OCI-LY7 (cell line): ENCODE data around the gene GNB1L. TPM values are rescaled to one million over a fixed set of nuclear protein-coding genes. Genes with fewer than 3 reads are reported as not detected.

ENCODE experiments used
- BruUV-seq: library from RNA; stranded (reverse); fragments of 400-500 nt; replicated peaks from 2 replicates; lab custom pipeline; 2021; lab: Mats Ljungman, UMichigan
- CTCF ChIA-PET: fragments of 300-600 bp; sonication (Branson Sonifier 250); formaldehyde crosslinking; loops from one replicate; lab custom pipeline; 2022; ENCODE audit warnings: antibody characterized with exemption; ENCODE audit not compliant: unreplicated experiment; lab: Charles Lee
- POLR2A ChIA-PET: fragments of 300-600 bp; sonication (Branson Sonifier 250); formaldehyde crosslinking; loops from one replicate; lab custom pipeline; 2022; ENCODE audit warnings: antibody characterized with exemption; lab: Charles Lee
- DNase-seq: peaks from one replicate; pipeline ENCODE4 v3.0.0-alpha.2; 2015; ENCODE audit warnings: low spot score
- H2AFZ ChIP-seq: fragments of 200-600 bp; sonication (generic), shearing (Covaris generic); 2 replicates; pipeline ENCODE4 v1.6.1; 2014; ENCODE audit warnings: mild to moderate bottlenecking, antibody characterized with exemption, low read length, moderate library complexity
- H3K27ac ChIP-seq: fragments of 200-600 bp; sonication (generic); 2 replicates; pipeline ENCODE4 v1.5.1; 2014; ENCODE audit warnings: mixed run types, low read depth, mild to moderate bottlenecking, moderate library complexity, low read length, inconsistent platforms; ENCODE audit not compliant: poor library complexity, severe bottlenecking
- H3K36me3 ChIP-seq: fragments of 200-600 bp; sonication (generic); 2 replicates; pipeline ENCODE4 v1.6.1; 2014; ENCODE audit warnings: mild to moderate bottlenecking, antibody characterized with exemption, low read length, moderate library complexity, mixed read lengths; ENCODE audit not compliant: insufficient read depth
- H3K4me1 ChIP-seq: fragments of 200-600 bp; sonication (generic); 2 replicates; pipeline ENCODE4 v1.5.1; 2014; ENCODE audit warnings: mild to moderate bottlenecking, low read length; ENCODE audit not compliant: insufficient read depth, poor library complexity, severe bottlenecking
- H3K4me2 ChIP-seq: fragments of 200-600 bp; sonication (generic); 2 replicates; pipeline ENCODE4 v1.6.1; 2014; ENCODE audit warnings: mild to moderate bottlenecking, low read length
- H3K4me3 ChIP-seq: fragments of 200-600 bp; sonication (generic); 2 replicates; pipeline ENCODE4 v1.5.1; 2014; ENCODE audit warnings: mild to moderate bottlenecking, low read depth, low read length; ENCODE audit not compliant: poor library complexity, severe bottlenecking
- H3K79me2 ChIP-seq: fragments of 200-600 bp; sonication (generic); 2 replicates; pipeline ENCODE4 v1.6.1; 2016; ENCODE audit warnings: low read depth, mild to moderate bottlenecking, low read length, moderate library complexity, mixed read lengths; ENCODE audit not compliant: insufficient read depth
- H3K9me2 ChIP-seq: fragments of 200-600 bp; sonication (generic); 2 replicates; pipeline ENCODE4 v1.6.1; 2016; ENCODE audit warnings: mild to moderate bottlenecking, low read length, mixed read lengths; ENCODE audit not compliant: insufficient read depth
- H3K9me3 ChIP-seq: fragments of 200-600 bp; sonication (generic); 2 replicates; pipeline ENCODE4 v1.6.1; 2014; ENCODE audit warnings: mild to moderate bottlenecking, mixed run types, low read length, mixed read lengths
- H4K20me1 ChIP-seq: fragments of 200-600 bp; sonication (generic); 2 replicates; pipeline ENCODE4 v1.6.1; 2014; ENCODE audit warnings: mild to moderate bottlenecking, antibody characterized with exemption, low read length, moderate library complexity, mixed read lengths; ENCODE audit not compliant: insufficient read depth
- CTCF ChIP-seq: fragments of 200-600 bp; sonication (generic); conservative IDR thresholded peaks from 2 replicates; pipeline ENCODE4 v1.5.1; 2014; ENCODE audit warnings: mild to moderate bottlenecking, antibody characterized with exemption, low read length, moderate library complexity, mixed read lengths
- EZH2phosphoT487 ChIP-seq: fragments of 200-600 bp; sonication (generic); IDR thresholded peaks from 2 replicates; pipeline ENCODE4 v1.6.1; 2018; ENCODE audit warnings: low read depth, borderline replicate concordance, mild to moderate bottlenecking, mixed run types, antibody characterized with exemption, low read length, moderate library complexity, mixed read lengths
- intact Hi-C: fragments of 100-400 bp; cut with micrococcal nuclease; formaldehyde crosslinking; loops from one replicate; pipeline ENCODE4 v1.10.0; 2022; ENCODE audit not compliant: unreplicated experiment
- total RNA-seq, 2 experiments: library from RNA; depleted of rRNA in 1 of 2; stranded (reverse); fragments of >200 nt in 1 of 2; shearing (Covaris generic) in 1 of 2; gene quantifications; 2 replicates each; pipeline ENCODE4 v1.2.3, GENCODE V29; 2014 to 2022

GNB1L gene
- total RNA-seq, 2 experiments from 2014 or later = 13.1 to 26.7 TPM

- Histone ChIP-seq H2AFZ (no peak overlapping the region), H3K4me2 (no peak overlapping the region), H3K4me1 (no peaks in the 10 kb centered on the region), H3K79me2 (no peaks in the 10 kb centered on the region), H3K4me3 (no peak overlapping the region), H3K9me2 (no peaks in the 10 kb centered on the region), H4K20me1 (no peaks in the 10 kb centered on the region), H3K27ac (no peak overlapping the region), H3K9me3 (no peaks in the 10 kb centered on the region), H3K36me3 (no peaks in the 10 kb centered on the region)
- CTCF ChIA-PET = no interaction called here
- POLR2A ChIA-PET = no interaction called here
- intact Hi-C loops = no loop called here
- no TSS peak for BruUV-seq
- DNase-seq = no peak
- TF ChIP-seq CTCF (no peak), EZH2phosphoT487 (no peak)
Observed at GRCh38 chr22:19811211-19811621, 43.5 kb downstream of the GNB1L start.

- CTCF ChIA-PET = no interaction called here
- no peak overlapping the region for H3K4me2 ChIP-seq
- H3K36me3 ChIP-seq = no peaks in the 10 kb centered on the region
- no peak for DNase-seq
- no TSS peak for BruUV-seq
- no peaks in the 10 kb centered on the region for H3K79me2 ChIP-seq
- TF ChIP-seq CTCF (no peak), EZH2phosphoT487 (no peak)
- H3K4me3 ChIP-seq = no peak overlapping the region
- intact Hi-C loops = no loop called here
- no peaks in the 10 kb centered on the region for H4K20me1 ChIP-seq
- H3K27ac ChIP-seq = no peak overlapping the region
- H3K9me2 ChIP-seq = no peaks in the 10 kb centered on the region
- H2AFZ ChIP-seq = no peak overlapping the region
- POLR2A ChIA-PET = no interaction called here
- H3K9me3 ChIP-seq = no peaks in the 10 kb centered on the region
- H3K4me1 ChIP-seq = no peaks in the 10 kb centered on the region
Observed at GRCh38 chr22:19810381-19811201, 44.1 kb downstream of the GNB1L start.

- no peak overlapping the region for H3K27ac ChIP-seq
- no peak for DNase-seq
- intact Hi-C loops = no loop called here
- H3K4me1 ChIP-seq = no peaks in the 10 kb centered on the region
- no peaks in the 10 kb centered on the region for H3K9me3 ChIP-seq
- no peaks in the 10 kb centered on the region for H3K36me3 ChIP-seq
- no peak overlapping the region for H2AFZ ChIP-seq
- POLR2A ChIA-PET = interaction anchor here (0.9 kb wide), 1 partner anchor 37 kb away, joined by 3 read pairs; no protein-coding TSS in a partner anchor
- no peaks in the 10 kb centered on the region for H3K9me2 ChIP-seq
- H4K20me1 ChIP-seq = no peaks in the 10 kb centered on the region
- TF ChIP-seq CTCF = no peak
- TF ChIP-seq EZH2phosphoT487 = no peak
- no TSS peak for BruUV-seq
- no peaks in the 10 kb centered on the region for H3K79me2 ChIP-seq
- H3K4me2 ChIP-seq = no peak overlapping the region
- CTCF ChIA-PET = no interaction called here
- H3K4me3 ChIP-seq = no peak overlapping the region
Observed at GRCh38 chr22:19809741-19810140, 44.9 kb downstream of the GNB1L start.
